Measurements from ENCODE around the gene SEC14L3. TPM values are rescaled to one million over a fixed set of nuclear protein-coding genes. Genes with fewer than 3 reads are reported as not detected.

The SEC14L3 gene
- total RNA-seq, 1 donor from 2014 or later, result not detected

- no peaks in the 10 kb centered on the region for H3K4me1 Mint-ChIP-seq (ENCODE audit: unreplicated experiment)
- H3K27me3 Mint-ChIP-seq (ENCODE audit: unreplicated experiment), result peaks cover 3% of the 10 kb centered on the region
- DNase-seq (ENCODE audit: extremely low spot score, unreplicated experiment), result no peak
- no peaks in the 10 kb centered on the region for H3K9me3 Mint-ChIP-seq (ENCODE audit: unreplicated experiment)
- no peaks in the 10 kb centered on the region for H3K36me3 Mint-ChIP-seq (ENCODE audit: unreplicated experiment)
- TF ChIP-seq CTCF (IDR thresholded peaks at IDR 0.05), result no peak
- no peak overlapping the region for H3K4me3 Mint-ChIP-seq (ENCODE audit: unreplicated experiment)
- no peak overlapping the region for H3K27ac Mint-ChIP-seq (ENCODE audit: unreplicated experiment)
Observed at GRCh38 chr22:30433773-30434172, 38.0 kb downstream of the SEC14L3 start.

- no peak for TF ChIP-seq CTCF (IDR thresholded peaks at IDR 0.05)
- H3K4me1 Mint-ChIP-seq (ENCODE audit: unreplicated experiment), result no peaks in the 10 kb centered on the region
- peaks cover under 1% of the 10 kb centered on the region for H3K27me3 Mint-ChIP-seq (ENCODE audit: unreplicated experiment)
- no peak for DNase-seq (ENCODE audit: extremely low spot score, unreplicated experiment)
- H3K9me3 Mint-ChIP-seq (ENCODE audit: unreplicated experiment), result no peaks in the 10 kb centered on the region
- H3K27ac Mint-ChIP-seq (ENCODE audit: unreplicated experiment), result no peak overlapping the region
- H3K4me3 Mint-ChIP-seq (ENCODE audit: unreplicated experiment), result no peak overlapping the region
- H3K36me3 Mint-ChIP-seq (ENCODE audit: unreplicated experiment), result no peaks in the 10 kb centered on the region
Observed at GRCh38 chr22:30433227-30433626, 38.6 kb downstream of the SEC14L3 start.

GRCh38 chr22:30432520-30432919, 39.3 kb downstream of the SEC14L3 start:
- H3K27ac Mint-ChIP-seq (ENCODE audit: unreplicated experiment), result no peak overlapping the region
- H3K9me3 Mint-ChIP-seq (ENCODE audit: unreplicated experiment), result no peaks in the 10 kb centered on the region
- no peaks in the 10 kb centered on the region for H3K36me3 Mint-ChIP-seq (ENCODE audit: unreplicated experiment)
- H3K4me1 Mint-ChIP-seq (ENCODE audit: unreplicated experiment), result no peaks in the 10 kb centered on the region
- no peak overlapping the region for H3K4me3 Mint-ChIP-seq (ENCODE audit: unreplicated experiment)
- H3K27me3 Mint-ChIP-seq (ENCODE audit: unreplicated experiment), result no peaks in the 10 kb centered on the region
- no peak for TF ChIP-seq CTCF (IDR thresholded peaks at IDR 0.05)
- DNase-seq (ENCODE audit: extremely low spot score, unreplicated experiment), result no peak

- TF ChIP-seq CTCF (IDR thresholded peaks at IDR 0.05), result no peak
- no peak for DNase-seq (ENCODE audit: extremely low spot score, unreplicated experiment)
- no peak overlapping the region for H3K4me3 Mint-ChIP-seq (ENCODE audit: unreplicated experiment)
- H3K27me3 Mint-ChIP-seq (ENCODE audit: unreplicated experiment), result no peaks in the 10 kb centered on the region
- H3K4me1 Mint-ChIP-seq (ENCODE audit: unreplicated experiment), result no peaks in the 10 kb centered on the region
- H3K36me3 Mint-ChIP-seq (ENCODE audit: unreplicated experiment), result no peaks in the 10 kb centered on the region
- H3K27ac Mint-ChIP-seq (ENCODE audit: unreplicated experiment), result no peak overlapping the region
- H3K9me3 Mint-ChIP-seq (ENCODE audit: unreplicated experiment), result no peaks in the 10 kb centered on the region
Observed at GRCh38 chr22:30432096-30432495, 39.7 kb downstream of the SEC14L3 start.

GRCh38 chr22:30430933-30431332, 40.9 kb downstream of the SEC14L3 start:
- no peaks in the 10 kb centered on the region for H3K27me3 Mint-ChIP-seq (ENCODE audit: unreplicated experiment)
- no peak overlapping the region for H3K4me3 Mint-ChIP-seq (ENCODE audit: unreplicated experiment)
- no peak for TF ChIP-seq CTCF (IDR thresholded peaks at IDR 0.05)
- H3K4me1 Mint-ChIP-seq (ENCODE audit: unreplicated experiment), result peaks cover 8% of the 10 kb centered on the region
- no peaks in the 10 kb centered on the region for H3K9me3 Mint-ChIP-seq (ENCODE audit: unreplicated experiment)
- no peak for DNase-seq (ENCODE audit: extremely low spot score, unreplicated experiment)
- H3K36me3 Mint-ChIP-seq (ENCODE audit: unreplicated experiment), result no peaks in the 10 kb centered on the region
- no peak overlapping the region for H3K27ac Mint-ChIP-seq (ENCODE audit: unreplicated experiment)
